CD8-positive, alpha-beta memory T cell (primary cell): Measurements from ENCODE around the gene GNPTAB. TPM values are rescaled to one million over a fixed set of nuclear protein-coding genes. Genes with fewer than 3 reads are reported as not detected.
"Not testable (repeated sequence)": the region's sequence is repeated elsewhere in the genome, so short reads cannot be mapped to it uniquely, and the experiment has no call there.

ENCODE experiments used
- CTCF ChIA-PET: fragments of 350-600 bp; sonication (Branson Sonifier 250); formaldehyde crosslinking; loops from one replicate; lab custom pipeline; 2021; ENCODE audit warnings: antibody characterized with exemption; lab: Charles Lee
- POLR2A ChIA-PET: fragments of 350-600 bp; sonication (Branson Sonifier 250); formaldehyde crosslinking; loops from one replicate; lab custom pipeline; 2021; ENCODE audit warnings: antibody characterized with exemption; lab: Charles Lee
- DNase-seq, 5 donors: peaks; one replicate each; pipeline versions ENCODE4 v3.0.0 to v3.0.0-alpha.2; 2020 to 2022; ENCODE audit warnings: mixed read lengths in 1 of 5
- H3K27ac ChIP-seq: one replicate; pipeline ENCODE4 v1.7.0; 2013; ENCODE audit warnings: low read depth, mild to moderate bottlenecking, low read length, moderate library complexity
- H3K27me3 ChIP-seq: 2 replicates; pipeline ENCODE4 v1.7.0; 2013; ENCODE audit warnings: low read length, mild to moderate bottlenecking; ENCODE audit not compliant: insufficient read depth, poor library complexity, severe bottlenecking
- H3K36me3 ChIP-seq: 2 replicates; pipeline ENCODE4 v1.7.0; 2013; ENCODE audit warnings: mild to moderate bottlenecking, low read length, moderate library complexity; ENCODE audit not compliant: insufficient read depth
- H3K4me1 ChIP-seq: 2 replicates; pipeline ENCODE4 v1.7.0; 2013; ENCODE audit warnings: mild to moderate bottlenecking, low read length, moderate library complexity; ENCODE audit not compliant: insufficient read depth
- H3K4me3 ChIP-seq: 2 replicates; pipeline ENCODE4 v1.7.0; 2013; ENCODE audit warnings: mild to moderate bottlenecking, low read length
- H3K9me3 ChIP-seq: 2 replicates; pipeline ENCODE4 v1.7.0; 2013; ENCODE audit warnings: mild to moderate bottlenecking, low read length
- H3K27ac Mint-ChIP-seq, 8 donors: one replicate each; pipeline ENCODE4 v1.8.0; 2020 to 2021; ENCODE audit warnings: mixed read lengths in 8 of 8, mild to moderate bottlenecking in 6 of 8, inconsistent platforms in 3 of 8, moderate library complexity in 3 of 8
- H3K27me3 Mint-ChIP-seq, 2 donors: one replicate each; pipeline ENCODE4 v1.8.0; 2020 to 2021; ENCODE audit warnings: mixed read lengths in 2 of 2, mild to moderate bottlenecking in 1 of 2, moderate library complexity in 1 of 2
- H3K36me3 Mint-ChIP-seq, 3 donors: one replicate each; pipeline ENCODE4 v1.8.0; 2020 to 2021; ENCODE audit warnings: mixed read lengths in 3 of 3, inconsistent platforms in 1 of 3, mild to moderate bottlenecking in 1 of 3
- H3K4me1 Mint-ChIP-seq, 3 donors: one replicate each; pipeline ENCODE4 v1.8.0; 2020 to 2021; ENCODE audit warnings: mixed read lengths in 3 of 3, inconsistent platforms in 1 of 3, mild to moderate bottlenecking in 1 of 3
- H3K4me3 Mint-ChIP-seq, 7 donors: one replicate each; pipeline ENCODE4 v1.8.0; 2020 to 2021; ENCODE audit warnings: mixed read lengths in 7 of 7, mild to moderate bottlenecking in 6 of 7, moderate library complexity in 4 of 7, inconsistent platforms in 2 of 7
- H3K9me3 Mint-ChIP-seq, 5 donors: one replicate each; pipeline ENCODE4 v1.8.0; 2020 to 2022; ENCODE audit warnings: mixed read lengths in 5 of 5, mild to moderate bottlenecking in 3 of 5, moderate library complexity in 2 of 5, inconsistent platforms in 1 of 5
- polyA plus RNA-seq: library from polyadenylated mRNA; unstranded; fragments of 300-500 nt; fragmentation: Illumina TruSeq; gene quantifications from one replicate; pipeline ENCODE4 v1.2.3, GENCODE V29; 2021
- total RNA-seq, 2 experiments: library from RNA; stranded (reverse); gene quantifications; one replicate each; pipeline ENCODE4 v1.2.3, GENCODE V29; 2021

GNPTAB gene
- total and polyA plus RNA-seq, 3 experiments from 2014 or later: 49.7 to 64.7 (median 62.1) TPM

GRCh38 chr12:101870925-101871324 lies 40.2 kb upstream of the GNPTAB start:
- Mint-ChIP-seq H3K27me3 (peaks cover 0 to 1% of the 10 kb centered on the region in 2 donors), H3K9me3 (no peaks in the 10 kb centered on the region), H3K36me3 (peaks cover 0 to 3% (median 0%) of the 10 kb centered on the region in 3 donors), H3K4me3 (no peak overlapping the region), H3K4me1 (peaks cover 0 to 2% (median under 1%) of the 10 kb centered on the region in 3 donors), H3K27ac (no peak overlapping the region)
- Histone ChIP-seq H3K27me3 (no peaks in the 10 kb centered on the region), H3K9me3 (no peaks in the 10 kb centered on the region), H3K4me3 (no peak overlapping the region), H3K36me3 (no peaks in the 10 kb centered on the region), H3K27ac (no peak overlapping the region), H3K4me1 (no peaks in the 10 kb centered on the region)
- CTCF ChIA-PET: interaction anchor here (0.7 kb wide), 1 partner anchor 33 kb away, joined by 3 read pairs; no protein-coding TSS in a partner anchor
- DNase-seq: no peak
- POLR2A ChIA-PET: interaction anchor here (0.8 kb wide), 1 partner anchor 65 kb away, joined by 4 read pairs; no protein-coding TSS in a partner anchor

- H3K27ac Mint-ChIP-seq, DNase-seq, H3K4me1 ChIP-seq, H3K4me1 Mint-ChIP-seq, H3K27me3 ChIP-seq, H3K36me3 ChIP-seq, H3K27ac ChIP-seq, CTCF ChIA-PET, H3K9me3 ChIP-seq, POLR2A ChIA-PET, H3K4me3 Mint-ChIP-seq, H3K27me3 Mint-ChIP-seq, H3K36me3 Mint-ChIP-seq, H3K9me3 Mint-ChIP-seq, H3K4me3 ChIP-seq: not testable (repeated sequence)
Observed at GRCh38 chr12:101867619-101868018, 36.9 kb upstream of the GNPTAB start.

- Histone ChIP-seq H3K36me3 (no peaks in the 10 kb centered on the region), H3K4me1 (no peaks in the 10 kb centered on the region), H3K9me3 (no peaks in the 10 kb centered on the region), H3K27ac (no peak overlapping the region), H3K27me3 (no peaks in the 10 kb centered on the region), H3K4me3 (no peak overlapping the region)
- peaks cover 0 to 6% of the 10 kb centered on the region in 2 donors for H3K27me3 Mint-ChIP-seq
- POLR2A ChIA-PET: no interaction called here
- no peak overlapping the region for H3K27ac Mint-ChIP-seq
- DNase-seq: no peak
- H3K4me1 Mint-ChIP-seq: peaks cover 0 to 4% (median 2%) of the 10 kb centered on the region in 3 donors
- peaks cover 0 to 1% (median 0%) of the 10 kb centered on the region in 5 donors for H3K9me3 Mint-ChIP-seq
- H3K4me3 Mint-ChIP-seq: no peak overlapping the region
- peaks cover 0 to 5% (median 0%) of the 10 kb centered on the region in 3 donors for H3K36me3 Mint-ChIP-seq
- CTCF ChIA-PET: no interaction called here
Observed at GRCh38 chr12:101866615-101867373, 36.0 kb upstream of the GNPTAB start.

- no peaks in the 10 kb centered on the region for H3K27me3 ChIP-seq
- Mint-ChIP-seq H3K27ac (no peak overlapping the region), H3K36me3 (peaks cover 0 to 5% (median 0%) of the 10 kb centered on the region in 3 donors), H3K4me1 (peaks cover 0 to 4% (median 2%) of the 10 kb centered on the region in 3 donors), H3K27me3 (peaks cover 0 to 6% of the 10 kb centered on the region in 2 donors), H3K4me3 (no peak overlapping the region), H3K9me3 (peaks cover 0 to 1% (median 0%) of the 10 kb centered on the region in 5 donors)
- DNase-seq: no peak
- no peaks in the 10 kb centered on the region for H3K9me3 ChIP-seq
- POLR2A ChIA-PET: no interaction called here
- no peaks in the 10 kb centered on the region for H3K36me3 ChIP-seq
- CTCF ChIA-PET: interaction anchor here (1.1 kb wide), 1 partner anchor 16 kb away, joined by 3 read pairs; no protein-coding TSS in a partner anchor
- H3K4me3 ChIP-seq: no peak overlapping the region
- no peak overlapping the region for H3K27ac ChIP-seq
- no peaks in the 10 kb centered on the region for H3K4me1 ChIP-seq
Observed at GRCh38 chr12:101863981-101864380, 33.2 kb upstream of the GNPTAB start.

GRCh38 chr12:101862245-101862644 lies 31.5 kb upstream of the GNPTAB start:
- Mint-ChIP-seq H3K4me3 (no peak overlapping the region), H3K9me3 (peaks cover 0 to 1% (median 0%) of the 10 kb centered on the region in 5 donors), H3K36me3 (peaks cover 0 to 5% (median 0%) of the 10 kb centered on the region in 3 donors), H3K27ac (no peak overlapping the region), H3K27me3 (peaks cover 0 to 6% of the 10 kb centered on the region in 2 donors), H3K4me1 (peaks cover 0 to 4% (median 2%) of the 10 kb centered on the region in 3 donors)
- ChIA-PET CTCF (no interaction called here), POLR2A (no interaction called here)
- no peaks in the 10 kb centered on the region for H3K4me1 ChIP-seq
- no peaks in the 10 kb centered on the region for H3K36me3 ChIP-seq
- no peaks in the 10 kb centered on the region for H3K27me3 ChIP-seq
- DNase-seq: no peak
- H3K27ac ChIP-seq: no peak overlapping the region
- H3K4me3 ChIP-seq: no peak overlapping the region
- no peaks in the 10 kb centered on the region for H3K9me3 ChIP-seq

GRCh38 chr12:101861688-101862087 lies 30.9 kb upstream of the GNPTAB start:
- H3K9me3 Mint-ChIP-seq, H3K36me3 Mint-ChIP-seq, CTCF ChIA-PET, H3K36me3 ChIP-seq, H3K4me1 ChIP-seq, H3K27ac ChIP-seq, H3K27me3 ChIP-seq, POLR2A ChIA-PET, H3K9me3 ChIP-seq, DNase-seq, H3K27me3 Mint-ChIP-seq, H3K4me3 Mint-ChIP-seq, H3K27ac Mint-ChIP-seq, H3K4me1 Mint-ChIP-seq, H3K4me3 ChIP-seq: not testable (repeated sequence)

GRCh38 chr12:101859664-101860607 lies 29.2 kb upstream of the GNPTAB start:
- peaks cover 0 to 3% of the 10 kb centered on the region in 2 donors for H3K27me3 Mint-ChIP-seq
- POLR2A ChIA-PET: interaction anchor here (0.6 kb wide), 1 partner anchor 22 kb away, joined by 3 read pairs; no protein-coding TSS in a partner anchor

More at GRCh38 chr12:101859664-101860607, 29.2 kb upstream of the GNPTAB start:
- no peaks in the 10 kb centered on the region for H3K4me1 ChIP-seq
- no peaks in the 10 kb centered on the region for H3K36me3 ChIP-seq
- DNase-seq: no peak
- no peaks in the 10 kb centered on the region for H3K36me3 Mint-ChIP-seq
- H3K4me3 ChIP-seq: no peak overlapping the region
- no peak overlapping the region for H3K4me3 Mint-ChIP-seq
- H3K27ac Mint-ChIP-seq: peak overlapping the region in 1 of 8 donors; percentile 14
- no peak overlapping the region for H3K27ac ChIP-seq
- H3K27me3 ChIP-seq: no peaks in the 10 kb centered on the region
- CTCF ChIA-PET: interaction anchor here (1.0 kb wide), 1 partner anchor 21 kb away, joined by 6 read pairs; no protein-coding TSS in a partner anchor
- H3K9me3 Mint-ChIP-seq: peaks cover 0 to under 1% (median 0%) of the 10 kb centered on the region in 5 donors
- H3K4me1 Mint-ChIP-seq: no peaks in the 10 kb centered on the region
- no peaks in the 10 kb centered on the region for H3K9me3 ChIP-seq
